GM21447 (cell line): ENCODE results near the gene CTNNA2.

ENCODE experiments used
- ATAC-seq: cut with Tn5 transposase; IDR thresholded peaks from one replicate; pipeline ENCODE4 v1.9.1; 2021; ENCODE audit not compliant: unreplicated experiment

Gene CTNNA2

DNA sequence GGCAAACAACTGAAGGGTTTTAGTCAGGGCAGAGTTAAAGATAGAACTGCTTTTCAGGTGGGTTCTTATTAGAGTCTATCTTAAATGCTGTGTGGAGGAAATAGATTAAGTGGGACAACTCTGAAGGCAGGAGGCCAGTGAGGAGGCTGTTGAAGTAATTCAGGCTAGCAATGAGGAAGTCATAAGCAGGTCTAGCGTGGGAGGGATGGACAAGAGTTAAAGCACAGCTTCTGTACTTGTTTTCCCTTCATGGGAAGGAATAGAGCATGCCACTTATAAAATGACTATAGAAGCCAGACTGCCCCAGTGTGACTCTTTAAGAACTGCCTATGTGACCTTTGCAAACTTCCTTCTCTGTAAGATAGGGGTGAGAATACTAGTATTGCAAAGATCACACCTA, 993.7 kb downstream of the CTNNA2 start:
- no peak for ATAC-seq

DNA sequence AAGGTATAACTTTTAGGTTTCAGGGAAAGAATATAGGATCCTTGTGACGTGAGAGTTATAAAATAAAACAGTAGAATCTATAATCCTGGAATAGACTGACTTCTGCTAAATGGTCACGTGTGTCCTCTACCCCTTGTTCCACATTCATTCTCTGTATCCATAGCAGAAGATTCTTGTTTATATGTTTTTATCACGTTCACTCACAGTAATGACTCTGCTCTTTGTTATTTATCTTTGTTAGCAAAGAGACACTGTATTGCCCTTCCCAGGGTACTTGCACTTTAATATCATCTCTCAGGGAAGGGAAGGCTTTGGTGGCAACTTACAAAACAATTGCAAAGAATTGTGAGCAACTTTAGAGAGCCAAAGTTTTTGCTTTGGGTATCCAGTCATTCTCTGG, 997.9 kb downstream of the CTNNA2 start:
- no peak for ATAC-seq

DNA sequence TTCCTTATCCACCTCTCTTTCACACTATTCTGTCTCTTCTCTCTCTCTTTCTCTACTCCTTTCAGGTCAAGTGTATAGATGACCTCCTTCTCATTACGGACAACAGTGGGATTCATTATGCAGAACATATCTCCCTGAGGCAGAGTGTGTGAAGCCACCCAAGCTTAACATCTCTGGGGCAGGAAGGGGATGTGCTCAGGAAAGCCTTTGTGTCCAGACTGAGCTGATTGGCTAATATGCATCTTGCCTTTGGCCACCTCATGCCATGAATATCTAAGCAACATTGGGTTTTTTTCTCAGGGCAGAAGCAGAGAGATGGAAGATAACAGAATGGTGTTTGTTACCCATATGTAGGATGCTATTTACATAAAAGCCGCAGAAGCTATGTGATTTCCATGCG, 1003.1 kb downstream of the CTNNA2 start:
- no peak for ATAC-seq

DNA sequence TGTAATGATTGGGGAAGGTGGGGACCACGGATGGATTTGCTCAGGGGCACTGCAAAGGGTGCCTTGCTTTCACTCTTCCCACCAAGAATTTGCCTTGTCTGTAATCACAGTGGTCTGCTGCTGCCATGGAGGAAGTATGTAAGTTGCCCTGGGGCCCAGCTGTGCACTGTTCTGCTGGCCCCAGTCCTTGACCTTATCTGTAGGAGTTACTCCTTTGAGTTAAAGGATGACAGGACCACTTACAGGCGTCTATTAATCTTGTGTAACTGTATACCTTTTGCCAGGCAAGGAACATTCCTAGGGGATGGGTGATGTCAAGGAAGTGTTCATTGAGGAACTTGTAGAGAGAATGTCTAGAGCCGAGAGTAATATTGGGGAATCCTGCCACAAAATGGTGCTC, 1004.5 kb downstream of the CTNNA2 start:
- ATAC-seq: no peak

DNA sequence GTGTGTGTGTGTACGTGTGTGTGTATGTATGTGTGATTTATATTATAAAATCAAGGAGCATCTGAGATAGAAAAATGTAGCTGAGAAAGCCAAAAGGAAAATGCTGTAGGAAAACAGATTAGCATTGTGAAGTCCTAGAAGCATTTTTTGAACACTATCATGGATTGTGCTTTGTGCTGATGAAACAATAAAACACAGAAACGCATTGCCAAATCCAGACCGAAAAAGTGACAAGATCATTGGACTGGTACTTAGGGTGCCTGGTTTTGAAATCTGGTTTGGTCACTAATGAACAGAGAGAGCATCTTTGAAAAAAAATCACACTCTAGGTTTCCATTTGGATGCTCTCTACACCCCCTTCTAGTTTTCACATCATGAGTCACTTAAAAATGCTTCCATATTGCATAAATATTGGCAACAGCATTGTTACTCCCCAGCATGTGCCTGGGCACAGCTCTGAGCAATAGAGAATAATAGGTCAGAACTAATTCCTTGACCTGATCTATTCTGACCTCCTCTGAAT, 1006.3 kb downstream of the CTNNA2 start:
- no peak for ATAC-seq

DNA sequence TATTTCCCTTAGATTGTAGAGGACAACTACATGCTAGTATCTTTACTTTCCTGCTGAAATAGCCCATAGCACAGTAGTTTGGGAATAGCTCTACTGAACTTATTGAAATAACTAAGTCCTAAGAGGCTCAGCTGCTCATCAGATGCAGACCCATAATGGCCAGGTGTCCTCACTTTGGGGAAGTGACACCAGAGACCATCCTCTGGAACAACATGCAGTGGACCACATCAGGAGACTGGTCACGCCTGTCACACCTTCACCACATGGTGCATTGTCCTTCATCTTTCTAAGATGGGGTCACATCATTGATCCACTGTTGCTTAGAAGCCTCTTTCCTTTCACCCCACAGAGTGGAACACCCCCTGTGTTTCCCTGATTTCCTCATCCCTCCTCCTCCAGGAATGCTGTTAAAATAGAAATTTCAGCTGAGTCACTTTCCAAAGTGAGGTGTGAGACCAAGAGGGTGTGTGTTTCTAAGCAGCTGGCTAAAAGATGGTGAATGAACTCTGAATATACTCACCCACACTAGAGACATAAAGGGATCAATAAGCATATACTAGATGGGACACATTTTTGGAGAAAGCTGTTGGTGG, 1006.9 kb downstream of the CTNNA2 start:
- no peak for ATAC-seq

DNA sequence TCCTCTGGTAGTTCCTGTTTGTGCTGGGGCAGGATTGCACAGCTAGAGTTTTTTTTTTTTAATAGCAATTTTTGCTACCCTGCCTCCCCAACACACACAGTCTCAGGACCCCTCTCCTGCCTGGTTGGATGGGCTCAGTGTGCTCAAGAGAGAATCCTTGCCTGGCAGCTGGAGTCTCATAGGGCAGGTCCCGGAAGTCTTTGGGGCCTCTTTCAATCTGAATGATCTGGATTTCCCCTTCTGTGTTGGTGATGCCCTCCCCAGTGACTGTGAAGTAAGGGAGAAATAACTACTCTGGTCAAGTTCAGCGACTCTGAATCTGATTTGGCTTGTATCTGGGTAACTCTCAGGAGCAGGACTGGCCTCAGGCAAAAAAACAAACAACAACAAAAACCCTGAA, 1012.3 kb downstream of the CTNNA2 start:
- no peak for ATAC-seq

DNA sequence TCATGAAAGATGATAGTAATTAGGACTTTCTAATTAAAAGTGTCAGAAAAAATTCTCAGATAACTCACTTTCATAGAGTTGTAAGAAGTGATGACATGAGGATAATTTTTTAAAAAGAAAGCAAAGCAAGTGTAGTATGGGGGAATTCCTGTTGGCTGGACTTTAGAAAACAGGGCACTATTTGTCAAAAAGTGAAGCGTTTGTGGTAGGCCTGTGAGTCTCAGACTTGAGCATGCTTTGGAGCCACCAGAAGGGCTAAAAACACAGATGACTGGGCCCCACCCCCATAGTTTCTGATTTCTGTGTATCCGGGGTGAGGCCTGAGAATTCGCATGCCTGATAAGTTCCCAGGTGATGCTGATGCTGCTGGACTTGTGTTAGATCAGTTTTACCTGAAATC, 1014.3 kb downstream of the CTNNA2 start:
- no peak for ATAC-seq

DNA sequence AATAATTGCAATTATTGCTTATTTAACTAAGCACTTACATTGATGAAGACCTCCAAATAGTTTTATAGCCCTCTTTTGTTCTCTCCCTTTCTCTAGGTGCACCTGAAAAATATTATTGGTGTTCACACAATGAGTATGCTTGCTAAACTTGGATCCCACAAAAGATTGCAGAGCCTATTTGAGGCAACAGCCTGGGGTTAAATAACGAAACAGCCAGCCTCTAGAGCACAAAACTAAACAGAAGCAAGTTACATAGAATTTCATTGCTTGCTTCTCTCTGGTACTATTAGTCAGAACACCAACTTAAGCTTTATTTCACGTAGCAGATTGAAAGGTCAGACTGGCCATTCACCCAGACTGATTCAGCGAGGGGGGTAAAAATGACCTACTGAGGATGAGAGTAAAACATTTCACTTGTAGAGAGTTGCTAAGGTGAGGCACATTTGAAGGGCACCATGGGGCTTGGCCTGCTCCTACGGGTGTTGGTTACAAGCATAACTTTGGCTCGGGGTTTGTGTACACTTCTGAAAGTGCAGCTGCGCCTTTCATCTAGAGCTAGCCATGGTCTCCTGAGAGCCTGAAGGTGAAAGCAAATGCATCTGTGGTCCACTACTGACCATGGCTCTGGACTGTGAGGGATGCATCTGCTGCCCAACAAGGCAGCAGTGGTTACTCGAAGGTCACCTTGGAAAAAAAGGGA, 1016.8 kb downstream of the CTNNA2 start:
- ATAC-seq: no peak

DNA sequence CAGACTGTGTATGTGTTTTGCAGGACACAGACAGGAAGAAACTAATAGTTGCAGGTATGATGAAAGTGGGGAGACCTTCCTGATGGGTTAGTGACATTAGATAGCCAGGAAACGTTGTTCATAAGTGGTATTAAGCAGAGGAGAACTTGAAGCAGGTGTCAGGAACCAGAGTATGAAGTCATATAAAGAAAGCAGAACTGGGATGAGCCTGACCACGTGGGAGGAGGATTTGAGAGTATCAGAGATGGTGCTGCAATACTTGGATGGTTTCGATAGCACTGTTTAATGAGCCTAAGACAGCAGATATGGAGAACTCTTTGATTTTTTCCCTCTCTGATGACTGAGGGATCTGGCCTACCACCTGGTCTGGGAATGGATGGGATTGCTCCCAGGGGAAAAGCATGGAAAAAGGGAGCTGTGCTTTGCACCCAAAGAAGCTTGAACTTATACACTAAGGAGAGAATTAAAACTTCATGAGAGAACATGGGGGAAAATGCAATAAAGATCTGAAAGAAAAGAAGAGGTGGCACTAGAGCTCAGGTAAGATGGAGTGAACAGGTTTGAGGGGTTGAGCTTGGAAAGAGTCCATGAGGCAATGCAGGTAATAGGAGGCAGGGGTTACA, 1017.7 kb downstream of the CTNNA2 start:
- no peak for ATAC-seq

DNA sequence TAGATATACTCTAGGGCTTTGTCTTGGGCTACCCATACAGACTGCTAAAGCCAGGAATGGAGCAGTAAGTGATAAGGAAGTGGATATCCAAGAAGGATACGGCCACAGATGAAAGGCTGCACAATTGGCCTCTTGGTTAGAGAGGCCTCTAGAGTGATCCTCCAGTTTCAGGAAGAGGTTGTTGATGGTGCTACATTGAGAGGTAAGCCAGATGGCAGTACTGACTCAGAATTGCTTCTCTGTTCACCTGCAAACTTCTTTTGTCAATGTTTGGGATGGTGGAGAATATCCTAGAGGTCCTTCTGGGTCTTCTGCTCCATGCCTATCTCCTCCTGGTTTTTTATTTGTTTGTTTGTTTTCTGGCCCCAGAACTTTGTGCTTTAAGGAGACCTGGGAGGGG, 1018.5 kb downstream of the CTNNA2 start:
- no peak for ATAC-seq

DNA sequence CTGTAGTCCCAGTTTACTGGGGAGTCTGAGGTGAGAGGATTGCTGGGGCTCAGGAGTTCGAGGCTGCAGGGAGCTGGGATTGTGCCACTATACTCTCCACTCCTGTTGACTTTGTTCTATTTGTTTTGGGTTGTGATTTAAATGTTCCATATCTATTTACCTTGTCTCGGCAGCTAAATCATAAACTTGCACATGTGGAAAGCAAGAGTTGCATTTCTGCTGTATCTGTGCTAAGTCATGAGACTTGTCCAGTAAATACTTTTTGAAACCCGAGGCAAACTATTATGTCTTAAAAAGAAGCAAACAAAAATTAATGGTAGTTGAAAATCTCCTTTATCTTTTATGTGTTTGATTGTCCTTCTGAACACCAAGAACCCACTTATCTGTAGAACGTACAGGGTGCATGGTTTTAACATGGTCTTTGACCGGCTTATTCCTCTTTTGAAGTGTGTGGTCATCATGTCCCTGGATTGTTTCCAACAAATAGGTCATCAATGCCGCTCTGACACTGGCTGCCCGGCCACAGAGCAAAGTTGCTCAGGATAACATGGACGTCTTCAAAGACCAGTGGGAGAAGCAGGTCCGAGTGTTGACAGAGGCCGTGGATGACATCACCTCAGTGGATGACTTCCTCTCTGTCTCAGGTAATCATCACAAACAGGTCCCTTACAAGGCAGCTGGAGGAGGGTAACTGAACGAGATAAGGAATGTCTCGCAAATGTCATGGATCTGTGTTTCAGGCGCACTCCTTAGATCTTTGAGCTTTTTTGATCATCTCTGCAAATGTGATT, 1032.8 kb downstream of the CTNNA2 start:
- ATAC-seq: no peak

DNA sequence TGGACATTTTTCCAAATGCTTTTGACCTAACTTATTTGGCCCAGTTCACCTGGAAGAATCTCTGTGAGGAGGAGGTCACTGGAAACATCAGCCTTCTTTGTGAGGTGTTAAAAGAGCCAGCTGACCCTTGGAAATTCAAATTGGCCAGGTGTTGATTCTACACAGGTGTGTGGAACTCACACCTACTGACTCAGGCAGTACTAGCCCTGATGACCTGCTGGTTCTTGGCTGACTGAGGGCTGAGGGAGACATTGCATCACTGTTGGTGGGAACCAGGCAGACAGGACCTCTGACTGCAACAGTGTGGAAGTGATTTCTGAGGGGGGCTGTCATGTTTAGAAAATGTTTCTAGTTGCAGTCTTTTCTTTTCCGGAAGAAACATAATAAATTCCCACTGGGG, 1033.9 kb downstream of the CTNNA2 start:
- no peak for ATAC-seq

DNA sequence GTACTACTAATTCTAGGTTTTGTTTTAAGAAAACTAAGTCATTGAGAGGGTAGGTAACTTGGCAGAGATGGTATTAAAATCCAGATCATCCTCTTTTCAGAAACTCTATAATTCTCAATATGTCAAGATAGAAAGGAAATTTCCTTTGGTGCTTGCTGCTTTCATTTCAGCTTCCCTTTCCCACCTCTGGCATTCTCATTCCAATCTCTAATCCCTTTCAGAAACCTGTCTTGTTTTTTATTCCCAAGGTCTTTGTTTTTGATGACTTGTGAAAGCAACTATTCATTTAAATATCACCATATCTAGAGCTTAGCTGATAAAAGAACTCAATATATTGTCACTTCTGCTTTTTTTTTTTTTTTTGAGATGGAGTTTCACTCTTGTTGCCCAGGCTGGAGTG, 1034.5 kb downstream of the CTNNA2 start:
- no peak for ATAC-seq

DNA sequence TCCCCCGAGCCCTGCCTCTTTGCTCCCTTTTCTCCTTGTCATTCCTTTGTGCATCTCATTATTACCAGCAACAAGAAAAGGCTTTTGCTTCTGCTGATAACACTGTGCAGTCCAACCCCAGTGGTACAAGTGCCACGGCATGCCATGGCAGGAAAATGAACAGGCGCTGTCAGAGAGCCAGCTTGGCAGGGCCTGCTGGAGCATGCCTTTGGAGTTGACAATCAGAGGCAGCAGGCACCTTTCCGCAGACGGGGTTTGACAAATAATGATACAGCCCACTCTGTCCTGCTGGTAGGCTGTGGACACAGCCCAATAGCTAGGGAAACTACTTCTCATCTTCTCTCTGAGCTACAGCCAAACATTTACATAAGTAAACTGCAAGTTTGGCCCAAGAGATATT, 1035.6 kb downstream of the CTNNA2 start:
- no peak for ATAC-seq

DNA sequence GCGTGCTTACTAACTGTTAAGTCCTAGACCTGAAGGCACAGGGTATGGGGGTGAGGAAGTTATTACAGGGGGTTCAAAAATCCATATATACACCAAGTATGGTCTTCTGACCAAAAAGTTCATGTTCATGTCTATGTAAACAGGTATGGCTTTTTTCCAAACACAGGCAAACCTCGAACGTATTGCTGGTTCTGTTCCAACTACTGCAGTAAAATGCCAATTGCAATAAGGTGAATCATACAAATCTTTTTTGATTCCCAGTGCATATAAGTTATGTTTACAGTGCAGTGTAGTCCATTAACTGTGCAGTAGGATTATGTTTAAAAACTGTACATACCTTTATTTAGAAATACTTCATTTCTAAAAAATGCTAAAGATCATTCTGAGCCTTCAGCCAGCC, 1037.0 kb downstream of the CTNNA2 start:
- no peak for ATAC-seq

DNA sequence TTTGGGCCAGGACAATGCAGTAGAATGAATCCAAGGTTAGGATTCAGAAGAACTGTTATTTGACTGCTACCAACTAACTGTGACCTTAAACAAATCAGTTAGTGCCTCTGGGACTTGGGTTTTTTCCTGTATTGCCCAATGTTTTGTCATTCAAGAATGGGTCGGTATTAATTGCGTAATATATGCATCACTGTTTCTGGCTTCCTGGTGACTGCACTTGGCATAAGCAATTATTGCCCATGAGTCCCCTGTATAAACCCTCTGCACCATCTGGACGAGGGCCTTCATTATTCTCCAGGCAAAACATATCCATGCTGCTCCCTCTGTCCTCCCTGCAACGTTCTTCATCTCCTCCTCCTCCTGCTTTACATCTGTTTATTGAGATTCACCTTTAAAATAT, 1047.5 kb downstream of the CTNNA2 start:
- ATAC-seq: no peak

DNA sequence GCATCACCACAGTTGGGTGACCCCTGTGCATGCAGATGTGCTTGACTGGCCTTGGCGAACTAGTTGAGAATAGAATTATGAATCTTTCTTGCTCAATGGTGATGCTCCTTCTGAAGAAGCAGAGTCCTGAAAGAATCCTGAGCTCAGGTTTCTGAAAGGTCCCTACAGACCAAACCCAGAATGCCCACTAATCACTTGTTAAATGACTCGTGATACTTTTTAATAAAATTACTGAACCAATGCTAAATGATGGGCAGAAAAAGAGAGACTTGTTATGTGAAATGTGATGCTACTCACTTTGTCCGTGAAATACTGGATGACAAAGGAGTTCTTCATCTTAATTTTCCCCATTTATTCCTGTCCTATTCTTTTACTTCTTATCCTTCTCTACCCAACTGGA, 1055.2 kb downstream of the CTNNA2 start:
- ATAC-seq: no peak

DNA sequence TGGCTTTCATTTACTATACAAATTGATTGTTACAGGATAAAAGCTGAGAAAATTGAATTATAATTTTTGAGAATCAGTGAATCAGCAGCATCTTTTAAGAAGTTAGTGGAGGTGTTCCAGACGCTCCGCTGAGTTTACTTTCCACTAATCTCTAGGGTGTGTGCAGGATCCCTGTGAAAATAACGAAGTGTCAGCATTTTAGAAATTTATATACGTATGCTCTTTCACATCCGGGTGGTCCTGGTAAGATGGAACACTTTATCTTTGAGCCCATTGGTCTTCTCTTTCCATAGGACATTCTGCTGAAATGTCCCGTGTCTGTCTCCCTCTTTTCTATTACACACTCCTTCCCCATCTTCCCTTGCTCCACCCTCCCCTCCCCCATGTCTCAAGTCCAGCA, 1060.3 kb downstream of the CTNNA2 start:
- ATAC-seq: no peak

DNA sequence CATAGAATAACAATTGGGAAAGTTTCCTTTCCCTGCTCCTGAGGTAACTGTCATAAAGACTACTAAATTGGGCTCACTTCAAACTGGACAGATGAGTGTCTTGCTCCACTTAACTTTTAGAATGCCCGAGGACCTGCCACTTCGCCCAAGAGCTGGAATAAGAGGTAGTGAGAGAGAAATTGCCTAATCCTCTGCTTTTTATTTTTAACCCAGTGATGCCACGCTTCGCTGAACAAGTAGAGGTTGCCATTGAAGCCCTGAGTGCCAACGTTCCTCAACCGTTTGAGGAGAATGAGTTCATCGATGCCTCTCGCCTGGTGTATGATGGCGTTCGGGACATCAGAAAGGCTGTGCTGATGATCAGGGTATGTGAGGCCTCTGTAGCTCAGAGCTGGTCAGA, 1061.1 kb downstream of the CTNNA2 start:
- ATAC-seq: no peak

DNA sequence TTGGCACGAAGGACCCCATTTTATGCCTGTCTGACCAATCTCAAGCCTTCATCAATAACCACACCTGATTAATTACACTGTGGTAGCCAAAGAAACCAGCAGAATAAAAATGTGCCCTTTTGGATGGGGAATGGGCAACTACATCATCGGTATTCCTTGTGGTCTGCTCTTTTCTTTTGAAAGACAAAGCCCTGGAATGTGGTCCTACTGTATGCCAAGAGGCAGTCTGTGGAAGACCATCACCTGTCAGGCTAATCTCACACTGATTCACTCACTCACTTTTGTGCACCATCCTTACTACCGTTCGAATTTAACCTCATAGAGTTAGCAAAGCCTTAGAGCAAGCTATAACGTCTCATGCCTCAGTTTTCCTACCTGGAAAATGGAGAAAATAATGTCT, 1066.9 kb downstream of the CTNNA2 start:
- ATAC-seq: no peak

DNA sequence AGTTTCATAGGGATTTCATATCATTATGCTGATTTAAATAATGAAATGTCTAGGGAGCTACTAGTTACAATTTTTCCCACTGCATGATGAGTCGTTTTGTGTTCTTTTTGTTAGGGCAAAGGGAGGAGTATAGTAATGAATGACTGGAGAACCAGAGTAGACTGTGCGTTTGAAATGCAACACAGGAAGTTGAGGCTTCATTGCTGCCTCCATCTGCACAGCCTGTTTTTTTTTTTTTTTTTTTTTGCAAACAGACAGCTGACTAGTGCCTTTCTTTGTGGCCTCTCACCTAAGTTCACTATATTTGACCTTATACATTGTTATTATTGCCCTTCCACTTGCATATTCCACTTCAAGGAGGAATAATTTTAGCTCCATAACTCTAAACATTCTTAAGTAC, 1078.4 kb downstream of the CTNNA2 start:
- ATAC-seq: no peak
